ENCODE data around the gene CYP27A1.

The CYP27A1 gene

GRCh38 chr2:218820746-218821369 lies 38.9 kb downstream of the CYP27A1 start:
- H3K4me3 ChIP-seq (ENCODE audit: low read depth, low read length) = no peak overlapping the region
- in situ Hi-C loops (cut with HindIII; ENCODE audit: low sequenced_read_pairs) = loop anchor here (5.0 kb wide), 1 partner anchor 51 kb away; no protein-coding TSS in a partner anchor
- no peak for DNase-seq (ENCODE audit: low read depth)
- no peak for TF ChIP-seq CTCF (IDR thresholded peaks at IDR 0.05; ENCODE audit: low read depth, low read length, missing control alignments)

- no peak overlapping the region for H3K4me3 ChIP-seq (ENCODE audit: low read depth, low read length)
- TF ChIP-seq CTCF (IDR thresholded peaks at IDR 0.05; ENCODE audit: low read depth, low read length, missing control alignments) = no peak
- in situ Hi-C loops (cut with HindIII; ENCODE audit: low sequenced_read_pairs) = loop anchor here (5.0 kb wide), 1 partner anchor 51 kb away; no protein-coding TSS in a partner anchor
- DNase-seq (ENCODE audit: low read depth) = no peak
Measured at GRCh38 chr2:218821605-218822211, 39.8 kb downstream of the CYP27A1 start.

GRCh38 chr2:218822622-218823021 lies 40.7 kb downstream of the CYP27A1 start:
- DNase-seq (ENCODE audit: low read depth) = no peak
- no peak overlapping the region for H3K4me3 ChIP-seq (ENCODE audit: low read depth, low read length)
- no peak for TF ChIP-seq CTCF (IDR thresholded peaks at IDR 0.05; ENCODE audit: low read depth, low read length, missing control alignments)
- in situ Hi-C loops (cut with HindIII; ENCODE audit: low sequenced_read_pairs) = loop anchor here (5.0 kb wide), 1 partner anchor 50 kb away; no protein-coding TSS in a partner anchor

GRCh38 chr2:218823196-218823855 lies 41.4 kb downstream of the CYP27A1 start:
- no peak for DNase-seq (ENCODE audit: low read depth)
- in situ Hi-C loops (cut with HindIII; ENCODE audit: low sequenced_read_pairs) = loop anchor here (5.0 kb wide), 1 partner anchor 49 kb away; no protein-coding TSS in a partner anchor

GRCh38 chr2:218824004-218824403 lies 42.1 kb downstream of the CYP27A1 start:
- no peak for DNase-seq (ENCODE audit: low read depth)
- no peak overlapping the region for H3K4me3 ChIP-seq (ENCODE audit: low read depth, low read length)
- in situ Hi-C loops (cut with HindIII; ENCODE audit: low sequenced_read_pairs) = loop anchor here (5.0 kb wide), 1 partner anchor 48 kb away; no protein-coding TSS in a partner anchor
- no peak for TF ChIP-seq CTCF (IDR thresholded peaks at IDR 0.05; ENCODE audit: low read depth, low read length, missing control alignments)

More at GRCh38 chr2:218823196-218823855, 41.4 kb downstream of the CYP27A1 start:
- no peak for TF ChIP-seq CTCF (IDR thresholded peaks at IDR 0.05; ENCODE audit: low read depth, low read length, missing control alignments)
- no peak overlapping the region for H3K4me3 ChIP-seq (ENCODE audit: low read depth, low read length)

- H3K4me3 ChIP-seq (ENCODE audit: low read depth, low read length) = no peak overlapping the region
- DNase-seq (ENCODE audit: low read depth) = no peak
- in situ Hi-C loops (cut with HindIII; ENCODE audit: low sequenced_read_pairs) = no loop called here
- no peak for TF ChIP-seq CTCF (IDR thresholded peaks at IDR 0.05; ENCODE audit: low read depth, low read length, missing control alignments)
Measured at GRCh38 chr2:218826791-218827190, 44.8 kb downstream of the CYP27A1 start.

Measured in astrocyte of the cerebellum (primary cell).